ENCODE data around the gene NUAK2. TPM values are rescaled to one million over a fixed set of nuclear protein-coding genes. Genes with fewer than 3 reads are reported as not detected.

Gene NUAK2
- total RNA-seq, 2 experiments from 2014 or later: 5.3 to 9.1 TPM

DNA sequence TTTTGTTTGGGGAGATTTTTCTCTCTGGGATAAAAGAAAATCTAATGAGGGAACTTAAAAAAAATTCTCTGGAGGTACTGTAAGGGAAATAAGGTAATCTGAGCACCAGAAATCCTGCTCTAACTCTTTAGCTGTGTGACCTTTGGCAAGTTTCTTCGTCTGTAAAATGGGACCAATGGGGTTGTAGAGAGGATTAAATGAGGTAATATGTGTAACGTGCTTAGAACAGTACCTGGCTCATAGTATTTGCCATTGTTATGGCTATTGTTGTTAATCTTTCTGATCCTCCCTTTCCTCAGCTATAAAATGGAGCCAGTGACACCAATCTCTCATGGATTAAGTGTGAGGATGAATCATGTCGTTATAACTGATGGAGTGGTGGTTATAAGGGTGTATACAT lies 36.0 kb upstream of the NUAK2 start:
- Histone ChIP-seq H3K9me3 (ENCODE audit: low read length) (no peaks in the 10 kb centered on the region), H4K20me1 (ENCODE audit: insufficient read depth, low read length) (no peaks in the 10 kb centered on the region), H3K27ac (ENCODE audit: low read depth, low read length, poor library complexity, severe bottlenecking) (no peak overlapping the region), H3K4me1 (ENCODE audit: insufficient read depth, low read length, poor library complexity, severe bottlenecking) (no peaks in the 10 kb centered on the region), H3K36me3 (ENCODE audit: insufficient read depth, low read length) (no peaks in the 10 kb centered on the region), H3K79me2 (ENCODE audit: insufficient read depth, low read depth, low read length) (no peaks in the 10 kb centered on the region), H3K4me3 (ENCODE audit: low read depth, low read length, poor library complexity, severe bottlenecking) (no peak overlapping the region), H2AFZ (ENCODE audit: low read length) (no peak overlapping the region), H3K4me2 (ENCODE audit: low read length) (no peak overlapping the region), H3K9me2 (ENCODE audit: insufficient read depth, low read length) (no peaks in the 10 kb centered on the region)
- no peak for TF ChIP-seq EZH2phosphoT487 (IDR thresholded peaks at IDR 0.05; ENCODE audit: borderline replicate concordance, low read depth, low read length)
- TF ChIP-seq, protein P1, sequence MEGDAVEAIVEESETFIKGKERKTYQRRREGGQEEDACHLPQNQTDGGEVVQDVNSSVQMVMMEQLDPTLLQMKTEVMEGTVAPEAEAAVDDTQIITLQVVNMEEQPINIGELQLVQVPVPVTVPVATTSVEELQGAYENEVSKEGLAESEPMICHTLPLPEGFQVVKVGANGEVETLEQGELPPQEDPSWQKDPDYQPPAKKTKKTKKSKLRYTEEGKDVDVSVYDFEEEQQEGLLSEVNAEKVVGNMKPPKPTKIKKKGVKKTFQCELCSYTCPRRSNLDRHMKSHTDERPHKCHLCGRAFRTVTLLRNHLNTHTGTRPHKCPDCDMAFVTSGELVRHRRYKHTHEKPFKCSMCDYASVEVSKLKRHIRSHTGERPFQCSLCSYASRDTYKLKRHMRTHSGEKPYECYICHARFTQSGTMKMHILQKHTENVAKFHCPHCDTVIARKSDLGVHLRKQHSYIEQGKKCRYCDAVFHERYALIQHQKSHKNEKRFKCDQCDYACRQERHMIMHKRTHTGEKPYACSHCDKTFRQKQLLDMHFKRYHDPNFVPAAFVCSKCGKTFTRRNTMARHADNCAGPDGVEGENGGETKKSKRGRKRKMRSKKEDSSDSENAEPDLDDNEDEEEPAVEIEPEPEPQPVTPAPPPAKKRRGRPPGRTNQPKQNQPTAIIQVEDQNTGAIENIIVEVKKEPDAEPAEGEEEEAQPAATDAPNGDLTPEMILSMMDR (conservative IDR thresholded peaks at IDR 0.05; ENCODE audit: low read length): no peak
- intact Hi-C loops (cut with micrococcal nuclease; ENCODE audit: unreplicated experiment): no loop called here
- CTCF ChIA-PET (ENCODE audit: unreplicated experiment): no interaction called here
- BruUV-seq (replicated peaks): no TSS peak
- DNase-seq (ENCODE audit: low spot score): no peak
- POLR2A ChIA-PET: interaction anchor here (0.7 kb wide), 1 partner anchor 78 kb away, joined by 6 read pairs; no protein-coding TSS in a partner anchor

DNA sequence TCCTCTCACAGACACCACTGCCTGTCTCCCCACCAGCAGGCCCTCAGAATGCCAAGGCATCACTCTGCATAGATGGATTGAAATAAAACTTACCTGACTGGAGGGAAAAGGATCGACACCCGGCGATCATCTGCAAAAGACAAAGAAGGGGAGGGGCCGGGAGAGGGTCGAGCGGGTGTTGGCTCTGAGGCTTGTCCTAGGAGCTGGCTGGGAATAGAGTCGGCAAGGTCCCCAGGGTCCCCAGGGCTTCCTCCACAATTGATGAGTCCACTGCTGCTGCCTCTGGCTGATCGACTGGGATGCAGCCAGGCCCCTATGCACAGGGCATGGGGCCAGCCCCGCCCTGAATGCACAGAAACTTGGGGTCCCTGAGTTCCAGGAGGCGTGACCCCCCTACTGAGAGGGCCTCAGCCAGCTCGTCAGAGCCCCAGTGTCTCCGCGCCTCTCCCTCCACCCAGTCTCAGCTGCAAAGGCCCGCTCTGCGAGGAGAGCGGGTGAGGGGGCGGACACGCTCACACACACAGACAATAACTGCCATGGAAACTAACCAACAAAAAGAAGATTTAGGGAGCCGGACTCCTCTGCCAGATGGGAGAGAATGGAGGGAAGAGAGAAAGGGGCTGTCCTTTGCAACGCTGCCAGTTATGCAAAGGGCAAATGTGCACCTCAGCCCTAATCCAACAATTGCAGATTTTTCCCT lies 35.0 kb upstream of the NUAK2 start, which contains the start of gene KLHDC8A:
Gene KLHDC8A, minus strand, starts transcription at position 483 of the 700 bp plus-strand sequence. CDS start 13,318 bp downstream, outside the sequence.
- TF ChIP-seq, protein P1 (conservative IDR thresholded peaks at IDR 0.05; ENCODE audit: low read length): no peak
- TF ChIP-seq EZH2phosphoT487 (IDR thresholded peaks at IDR 0.05; ENCODE audit: borderline replicate concordance, low read depth, low read length): no peak
- H4K20me1 ChIP-seq (ENCODE audit: insufficient read depth, low read length): no peaks in the 10 kb centered on the region
- intact Hi-C loops (cut with micrococcal nuclease; ENCODE audit: unreplicated experiment): no loop called here
- CTCF ChIA-PET (ENCODE audit: unreplicated experiment): interaction anchor here (1.1 kb wide), 1 partner anchor 129 kb away, joined by 4 read pairs; no protein-coding TSS in a partner anchor
- no TSS peak for BruUV-seq (replicated peaks)
- H3K9me2 ChIP-seq (ENCODE audit: insufficient read depth, low read length): no peaks in the 10 kb centered on the region
- no peaks in the 10 kb centered on the region for H3K79me2 ChIP-seq (ENCODE audit: insufficient read depth, low read depth, low read length)
- H3K9me3 ChIP-seq (ENCODE audit: low read length): no peaks in the 10 kb centered on the region
- DNase-seq (ENCODE audit: low spot score): no peak
- POLR2A ChIA-PET: no interaction called here
- H2AFZ ChIP-seq (ENCODE audit: low read length): no peak within 1 kb of the TSS
- no peak within 1 kb of the TSS for H3K4me3 ChIP-seq (ENCODE audit: low read depth, low read length, poor library complexity, severe bottlenecking)
- no peak within 1 kb of the TSS for H3K4me2 ChIP-seq (ENCODE audit: low read length)
- H3K36me3 ChIP-seq (ENCODE audit: insufficient read depth, low read length): no peaks in the 10 kb centered on the region
- no peaks in the 10 kb centered on the region for H3K4me1 ChIP-seq (ENCODE audit: insufficient read depth, low read length, poor library complexity, severe bottlenecking)
- no peak within 1 kb of the TSS for H3K27ac ChIP-seq (ENCODE audit: low read depth, low read length, poor library complexity, severe bottlenecking)

DNA sequence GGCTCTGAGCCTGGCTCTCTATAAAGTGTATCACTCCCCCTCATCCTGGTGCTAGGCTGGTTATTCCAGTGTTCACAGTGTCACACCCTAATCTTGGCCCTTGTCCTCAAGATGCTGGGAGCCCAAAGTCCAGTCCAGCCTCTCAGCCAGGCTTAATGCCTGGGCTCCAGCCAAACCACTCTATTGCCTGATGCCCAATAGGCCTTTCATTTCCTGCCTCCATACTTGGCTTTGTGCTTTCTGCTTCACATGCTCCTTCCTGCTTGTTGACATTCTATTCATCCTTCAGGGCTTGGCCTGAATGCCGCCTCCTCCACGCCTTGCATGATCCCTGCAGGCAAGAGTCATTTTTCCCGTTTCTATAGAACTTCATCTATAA lies 33.5 kb upstream of the NUAK2 start:
- intact Hi-C loops (cut with micrococcal nuclease; ENCODE audit: unreplicated experiment): loop anchor here (2.0 kb wide), 1 partner anchor 170 kb away; no protein-coding TSS in a partner anchor
- H3K9me2 ChIP-seq (ENCODE audit: insufficient read depth, low read length): no peaks in the 10 kb centered on the region
- H3K27ac ChIP-seq (ENCODE audit: low read depth, low read length, poor library complexity, severe bottlenecking): no peak overlapping the region
- no peak overlapping the region for H2AFZ ChIP-seq (ENCODE audit: low read length)
- no peak for DNase-seq (ENCODE audit: low spot score)
- no TSS peak for BruUV-seq (replicated peaks)
- H3K36me3 ChIP-seq (ENCODE audit: insufficient read depth, low read length): no peaks in the 10 kb centered on the region
- H3K4me3 ChIP-seq (ENCODE audit: low read depth, low read length, poor library complexity, severe bottlenecking): no peak overlapping the region
- H3K4me2 ChIP-seq (ENCODE audit: low read length): no peak overlapping the region
- no peaks in the 10 kb centered on the region for H3K9me3 ChIP-seq (ENCODE audit: low read length)
- ChIA-PET POLR2A (no interaction called here), CTCF (ENCODE audit: unreplicated experiment) (interaction anchor here (1.2 kb wide), 1 partner anchor 71 kb away, joined by 3 read pairs; no protein-coding TSS in a partner anchor)
- no peaks in the 10 kb centered on the region for H3K79me2 ChIP-seq (ENCODE audit: insufficient read depth, low read depth, low read length)
- H3K4me1 ChIP-seq (ENCODE audit: insufficient read depth, low read length, poor library complexity, severe bottlenecking): peaks cover 3% of the 10 kb centered on the region
- TF ChIP-seq, protein P1 (conservative IDR thresholded peaks at IDR 0.05; ENCODE audit: low read length): no peak
- no peak for TF ChIP-seq EZH2phosphoT487 (IDR thresholded peaks at IDR 0.05; ENCODE audit: borderline replicate concordance, low read depth, low read length)
- no peaks in the 10 kb centered on the region for H4K20me1 ChIP-seq (ENCODE audit: insufficient read depth, low read length)

Data from OCI-LY7 (cell line).